Measurements from ENCODE around the gene SLC37A2. TPM values are rescaled to one million over a fixed set of nuclear protein-coding genes. Genes with fewer than 3 reads are reported as not detected.

Gene SLC37A2
- polyA plus RNA-seq, 1 donor (not counting 4 experiments of a cell fraction or from before 2014, with no cell fraction given): 21.0 TPM

DNA sequence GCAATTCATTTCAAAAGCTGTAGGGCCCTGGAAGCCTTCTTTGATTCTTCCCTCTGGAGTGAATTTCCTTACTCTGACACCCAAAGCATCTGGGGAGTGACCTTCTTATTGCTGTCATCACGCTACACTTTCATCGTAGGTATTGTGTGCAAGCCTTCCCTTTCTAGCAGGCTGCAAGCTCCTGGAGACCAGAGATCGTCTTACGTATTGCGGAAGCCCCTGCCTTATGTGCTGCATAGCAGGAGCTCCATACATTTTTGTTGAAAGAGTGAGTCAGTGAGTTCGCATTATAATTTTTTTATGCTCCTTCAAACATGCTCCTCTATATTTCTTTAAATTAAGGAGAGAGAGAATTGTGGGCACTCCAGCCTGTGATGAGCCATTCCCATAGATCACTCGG, 69.5 kb downstream of the SLC37A2 start:
- DNase-seq (ENCODE audit: low read depth, low spot score) (no peak), FAIRE-seq (no peak)
- H3K36me3 ChIP-seq (ENCODE audit: control insufficient read depth in 2 of 2, extremely low read depth in 1 of 2, insufficient read depth in 2 of 2, low read length in 2 of 2): no peaks in the 10 kb centered on the region
- H3K4me2 ChIP-seq (ENCODE audit: control insufficient read depth, extremely low read depth, insufficient read depth, low read depth, low read length): no peak overlapping the region
- no peak overlapping the region for H3K27ac ChIP-seq (ENCODE audit: control insufficient read depth, insufficient read depth, low read length)
- dilution Hi-C loops (cut with MboI; ENCODE audit: extremely low pct_ligation_motif_present, low sequenced_read_pairs): no loop called here
- H4K20me1 ChIP-seq (ENCODE audit: control insufficient read depth, extremely low read depth, insufficient read depth, low read length): no peaks in the 10 kb centered on the region
- no peaks in the 10 kb centered on the region for H3K9me1 ChIP-seq (ENCODE audit: control insufficient read depth, extremely low read depth, insufficient read depth, low read length)
- no peak overlapping the region for H3K4me3 ChIP-seq (ENCODE audit: control insufficient read depth in 2 of 3, extremely low read depth in 1 of 3, insufficient read depth in 2 of 3, low read depth in 1 of 3, low read length in 3 of 3)
- H2AFZ ChIP-seq (ENCODE audit: control insufficient read depth, low read length): no peak overlapping the region
- H3K4me1 ChIP-seq (ENCODE audit: control insufficient read depth, extremely low read depth, insufficient read depth, low read length): no peaks in the 10 kb centered on the region
- TF ChIP-seq EZH2 (IDR thresholded peaks at IDR 0.05; ENCODE audit: low read length): no peak
- TF ChIP-seq, protein P1, sequence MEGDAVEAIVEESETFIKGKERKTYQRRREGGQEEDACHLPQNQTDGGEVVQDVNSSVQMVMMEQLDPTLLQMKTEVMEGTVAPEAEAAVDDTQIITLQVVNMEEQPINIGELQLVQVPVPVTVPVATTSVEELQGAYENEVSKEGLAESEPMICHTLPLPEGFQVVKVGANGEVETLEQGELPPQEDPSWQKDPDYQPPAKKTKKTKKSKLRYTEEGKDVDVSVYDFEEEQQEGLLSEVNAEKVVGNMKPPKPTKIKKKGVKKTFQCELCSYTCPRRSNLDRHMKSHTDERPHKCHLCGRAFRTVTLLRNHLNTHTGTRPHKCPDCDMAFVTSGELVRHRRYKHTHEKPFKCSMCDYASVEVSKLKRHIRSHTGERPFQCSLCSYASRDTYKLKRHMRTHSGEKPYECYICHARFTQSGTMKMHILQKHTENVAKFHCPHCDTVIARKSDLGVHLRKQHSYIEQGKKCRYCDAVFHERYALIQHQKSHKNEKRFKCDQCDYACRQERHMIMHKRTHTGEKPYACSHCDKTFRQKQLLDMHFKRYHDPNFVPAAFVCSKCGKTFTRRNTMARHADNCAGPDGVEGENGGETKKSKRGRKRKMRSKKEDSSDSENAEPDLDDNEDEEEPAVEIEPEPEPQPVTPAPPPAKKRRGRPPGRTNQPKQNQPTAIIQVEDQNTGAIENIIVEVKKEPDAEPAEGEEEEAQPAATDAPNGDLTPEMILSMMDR (optimal IDR thresholded peaks at IDR 0.05 in 1 of 3, IDR thresholded peaks at IDR 0.05 in 1 of 3, conservative IDR thresholded peaks at IDR 0.05 in 1 of 3; ENCODE audit: extremely low read depth in 1 of 3, insufficient read depth in 2 of 3, low read length in 3 of 3): no peak
- H3K27me3 ChIP-seq (ENCODE audit: control insufficient read depth, extremely low read depth, insufficient read depth, low read length): peaks cover 14% of the 10 kb centered on the region
- H3K9ac ChIP-seq (ENCODE audit: control insufficient read depth, extremely low read depth, insufficient read depth, low read length): no peak overlapping the region
- H3K9me3 ChIP-seq (ENCODE audit: control insufficient read depth, low read depth, low read length): no peaks in the 10 kb centered on the region
- no peaks in the 10 kb centered on the region for H3K79me2 ChIP-seq (ENCODE audit: control insufficient read depth, insufficient read depth, low read length)

DNA sequence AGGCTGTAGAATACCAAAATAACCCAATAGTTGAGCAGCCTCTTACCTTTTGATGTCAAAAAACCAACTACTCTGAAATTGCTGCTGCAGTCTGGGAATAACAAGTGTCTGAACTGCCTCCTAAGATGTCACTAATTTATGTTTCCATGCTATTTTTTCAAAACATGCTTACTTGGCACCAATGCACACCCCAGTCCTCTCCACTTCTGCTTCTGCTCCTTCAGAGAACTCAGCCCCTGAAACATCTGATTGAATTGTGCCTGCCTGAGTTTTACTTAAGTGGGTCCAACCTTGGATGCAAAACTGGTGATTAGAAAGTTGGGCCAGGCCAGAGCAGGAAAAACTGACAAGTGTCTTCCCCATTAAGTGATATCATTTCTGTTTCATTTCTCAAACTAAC, 72.9 kb downstream of the SLC37A2 start:
- Histone ChIP-seq H3K9me3 (ENCODE audit: control insufficient read depth, low read depth, low read length) (no peaks in the 10 kb centered on the region), H3K4me2 (ENCODE audit: control insufficient read depth, extremely low read depth, insufficient read depth, low read depth, low read length) (no peak overlapping the region), H3K4me3 (ENCODE audit: control insufficient read depth in 2 of 3, extremely low read depth in 1 of 3, insufficient read depth in 2 of 3, low read depth in 1 of 3, low read length in 3 of 3) (no peak overlapping the region), H3K9ac (ENCODE audit: control insufficient read depth, extremely low read depth, insufficient read depth, low read length) (no peak overlapping the region), H3K27me3 (ENCODE audit: control insufficient read depth, extremely low read depth, insufficient read depth, low read length) (peaks cover 10% of the 10 kb centered on the region), H4K20me1 (ENCODE audit: control insufficient read depth, extremely low read depth, insufficient read depth, low read length) (no peaks in the 10 kb centered on the region), H3K36me3 (ENCODE audit: control insufficient read depth in 2 of 2, extremely low read depth in 1 of 2, insufficient read depth in 2 of 2, low read length in 2 of 2) (no peaks in the 10 kb centered on the region), H2AFZ (ENCODE audit: control insufficient read depth, low read length) (no peak overlapping the region), H3K9me1 (ENCODE audit: control insufficient read depth, extremely low read depth, insufficient read depth, low read length) (no peaks in the 10 kb centered on the region), H3K27ac (ENCODE audit: control insufficient read depth, insufficient read depth, low read length) (no peak overlapping the region), H3K79me2 (ENCODE audit: control insufficient read depth, insufficient read depth, low read length) (no peaks in the 10 kb centered on the region), H3K4me1 (ENCODE audit: control insufficient read depth, extremely low read depth, insufficient read depth, low read length) (no peaks in the 10 kb centered on the region)
- dilution Hi-C loops (cut with MboI; ENCODE audit: extremely low pct_ligation_motif_present, low sequenced_read_pairs): no loop called here
- TF ChIP-seq EZH2 (IDR thresholded peaks at IDR 0.05; ENCODE audit: low read length): no peak
- TF ChIP-seq, protein P1 (optimal IDR thresholded peaks at IDR 0.05 in 1 of 3, IDR thresholded peaks at IDR 0.05 in 1 of 3, conservative IDR thresholded peaks at IDR 0.05 in 1 of 3; ENCODE audit: extremely low read depth in 1 of 3, insufficient read depth in 2 of 3, low read length in 3 of 3): no peak
- FAIRE-seq (no peak), DNase-seq (ENCODE audit: low read depth, low spot score) (no peak)

Measured in keratinocyte (primary cell).